HL-60 (cell line): ENCODE data around the gene NAALADL2.

Experiments
- CTCF ChIP-seq: IDR thresholded peaks from one replicate; pipeline ENCODE4 v1.5.1; 2011; ENCODE audit warnings: low read length, control low read depth, inconsistent platforms; ENCODE audit not compliant: insufficient read depth
- POLR2AphosphoS5 ChIP-seq: IDR thresholded peaks from 2 replicates; pipeline ENCODE4 v1.6.1; 2012; ENCODE audit warnings: low read depth

GRCh38 chr3:175208326-175208725 is 349.2 kb downstream of the NAALADL2 start:
- TF ChIP-seq CTCF (no peak), POLR2AphosphoS5 (no peak)
